DMS114 treated with DMSO at 0.1 percent for 48 hours (cell line): ENCODE data around the gene NTRK3.

ENCODE experiments used
- DNase-seq: peaks from one replicate; lab custom pipeline; 2025; ENCODE audit not compliant: unreplicated experiment; lab: John Stamatoyannopoulos, UW

The NTRK3 gene

GRCh38 chr15:87902772-87903426 lies 353.6 kb downstream of the NTRK3 start:
- DNase-seq: no peak

- DNase-seq: no peak
Measured at GRCh38 chr15:87901926-87902690, 354.4 kb downstream of the NTRK3 start.

- DNase-seq: no peak
Measured at GRCh38 chr15:87901008-87901407, 355.5 kb downstream of the NTRK3 start.

GRCh38 chr15:87896936-87897335 lies 359.6 kb downstream of the NTRK3 start:
- no peak for DNase-seq

- DNase-seq: no peak
Measured at GRCh38 chr15:87887177-87887576, 369.4 kb downstream of the NTRK3 start.

GRCh38 chr15:87881026-87881425 lies 375.5 kb downstream of the NTRK3 start:
- DNase-seq: no peak

- DNase-seq: no peak
Measured at GRCh38 chr15:87877822-87878542, 378.6 kb downstream of the NTRK3 start.

- no peak for DNase-seq
Measured at GRCh38 chr15:87877114-87877810, 379.3 kb downstream of the NTRK3 start.

- no peak for DNase-seq
Measured at GRCh38 chr15:87874896-87875711, 381.4 kb downstream of the NTRK3 start.

- no peak for DNase-seq
Measured at GRCh38 chr15:87873516-87873915, 383.0 kb downstream of the NTRK3 start.

- no peak for DNase-seq
Measured at GRCh38 chr15:87871731-87872320, 384.7 kb downstream of the NTRK3 start.

- no peak for DNase-seq
Measured at GRCh38 chr15:87871258-87871681, 385.3 kb downstream of the NTRK3 start.

- no peak for DNase-seq
Measured at GRCh38 chr15:87866961-87867360, 389.6 kb downstream of the NTRK3 start.

GRCh38 chr15:87863152-87863551 lies 393.4 kb downstream of the NTRK3 start:
- no peak for DNase-seq

- no peak for DNase-seq
Measured at GRCh38 chr15:87860743-87861142, 395.8 kb downstream of the NTRK3 start.

- DNase-seq: no peak
Measured at GRCh38 chr15:87858651-87859050, 397.9 kb downstream of the NTRK3 start.

GRCh38 chr15:87851497-87851896 lies 405.0 kb downstream of the NTRK3 start:
- no peak for DNase-seq

GRCh38 chr15:87850916-87851315 lies 405.6 kb downstream of the NTRK3 start:
- no peak for DNase-seq

GRCh38 chr15:87849181-87849580 lies 407.4 kb downstream of the NTRK3 start:
- no peak for DNase-seq

GRCh38 chr15:87848012-87848411 lies 408.5 kb downstream of the NTRK3 start:
- DNase-seq: no peak
